Measurements from ENCODE around the gene DUOXA2. TPM values are rescaled to one million over a fixed set of nuclear protein-coding genes. Genes with fewer than 3 reads are reported as not detected.

The DUOXA2 gene
- total and polyA plus RNA-seq, 2 experiments from 2014 or later = not detected

DNA sequence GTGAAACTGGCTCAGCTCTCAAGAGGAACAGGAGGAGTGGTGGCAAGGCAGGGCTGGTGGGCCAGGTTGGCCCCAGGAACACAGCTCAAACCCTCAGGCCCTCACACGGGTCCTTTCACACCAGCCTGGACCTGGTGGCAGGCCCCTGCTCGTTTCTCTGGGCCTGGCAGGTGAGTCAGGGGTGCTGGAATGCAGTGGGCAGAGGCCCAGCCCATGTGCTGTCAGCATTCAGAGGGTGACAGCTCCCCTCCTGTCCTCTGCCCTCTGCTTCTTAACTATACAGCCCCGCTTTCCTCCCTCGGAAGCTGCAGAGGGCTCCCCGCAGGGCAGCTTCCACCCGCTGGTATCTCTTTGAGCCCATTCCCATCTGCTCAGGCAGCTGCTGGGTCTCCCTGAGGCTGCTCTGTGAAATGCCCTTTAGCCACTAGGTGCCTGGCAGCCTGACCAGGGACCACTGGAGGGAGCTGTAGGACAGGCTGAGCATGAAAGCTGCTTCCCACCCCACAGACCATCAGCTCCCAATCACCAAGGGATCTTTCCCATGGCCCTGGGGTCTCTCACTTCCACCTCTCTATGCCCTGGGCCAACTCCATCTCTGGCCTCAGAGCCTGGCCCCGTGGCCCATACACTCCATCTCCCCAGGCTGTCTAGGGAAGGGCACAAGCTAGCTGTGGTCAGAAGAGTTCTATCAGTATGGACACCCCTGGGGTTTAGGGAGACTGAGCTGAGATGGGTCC is 48.8 kb downstream of the DUOXA2 start:
- peak overlapping the region; percentile 37; the same call in 1 of the 2 replicates for H2AFZ ChIP-seq
- H3K9me2 ChIP-seq (ENCODE audit: insufficient read depth) = no peaks in the 10 kb centered on the region
- no peaks in the 10 kb centered on the region for H3K36me3 ChIP-seq (ENCODE audit: low read depth)
- whole genome bisulfite sequencing, 2 experiments (ENCODE audit: low coverage in 1 of 2, low lambda C conversion rate in 2 of 2, missing lambda C conversion rate in 2 of 2) = 18 to 21% methylated on average over 7 of the region's 7 CpGs
- in situ Hi-C loops (cut with MboI) = loop anchor here (10.0 kb wide), 1 partner anchor 242 kb away; a partner anchor contains a TSS
- no peaks in the 10 kb centered on the region; the same call in 1 of the 2 replicates for H3F3A ChIP-seq (ENCODE audit: insufficient read depth)
- H3K79me2 ChIP-seq (ENCODE audit: insufficient read depth) = no peaks in the 10 kb centered on the region
- H3K9ac ChIP-seq = peak overlapping the region; percentile 58
- TF ChIP-seq EZH2 (IDR thresholded peaks at IDR 0.05; ENCODE audit: insufficient read depth, poor library complexity, severe bottlenecking) = no peak
- no peak for TF ChIP-seq EZH2phosphoT487 (IDR thresholded peaks at IDR 0.05; ENCODE audit: insufficient read depth, low read depth)
- H3K4me3 ChIP-seq = no peak overlapping the region
- no peaks in the 10 kb centered on the region for H3K9me3 ChIP-seq (ENCODE audit: low read depth)
- no peaks in the 10 kb centered on the region for H4K20me1 ChIP-seq (ENCODE audit: insufficient read depth)
- H3K4me1 ChIP-seq (ENCODE audit: insufficient read depth) = peaks cover 12% of the 10 kb centered on the region
- peak overlapping the region; percentile 56 for H3K27ac ChIP-seq
- DNase-seq = peak; percentile 88
- H3K4me2 ChIP-seq (ENCODE audit: unreplicated experiment) = no peak overlapping the region
- no peaks in the 10 kb centered on the region for H3K27me3 ChIP-seq (replicated peaks; ENCODE audit: insufficient read depth)

GRCh38 chr15:45163508-45163856 is 49.4 kb downstream of the DUOXA2 start:
- WGBS, 2 experiments (ENCODE audit: low coverage in 1 of 2, low lambda C conversion rate in 2 of 2, missing lambda C conversion rate in 2 of 2) = 84 to 92% methylated on average over 9 of the region's 9 CpGs
- no peak for DNase-seq
- peak overlapping the region; percentile 56 for H3K27ac ChIP-seq

GRCh38 chr15:45164914-45165313 is 50.8 kb downstream of the DUOXA2 start:
- no peak overlapping the region for H3K27ac ChIP-seq
- H3K9ac ChIP-seq = no peak overlapping the region
- H4K20me1 ChIP-seq (ENCODE audit: insufficient read depth) = no peaks in the 10 kb centered on the region
- no peak overlapping the region for H2AFZ ChIP-seq
- no peaks in the 10 kb centered on the region; the same call in 1 of the 2 replicates for H3F3A ChIP-seq (ENCODE audit: insufficient read depth)
- WGBS, 2 experiments (ENCODE audit: low coverage in 1 of 2, low lambda C conversion rate in 2 of 2, missing lambda C conversion rate in 2 of 2) = 95 to 100% methylated on average over 1 of the region's 1 CpG
- H3K9me3 ChIP-seq (ENCODE audit: low read depth) = no peaks in the 10 kb centered on the region
- no peak for TF ChIP-seq EZH2phosphoT487 (IDR thresholded peaks at IDR 0.05; ENCODE audit: insufficient read depth, low read depth)
- no peak for TF ChIP-seq EZH2 (IDR thresholded peaks at IDR 0.05; ENCODE audit: insufficient read depth, poor library complexity, severe bottlenecking)
- no peaks in the 10 kb centered on the region for H3K9me2 ChIP-seq (ENCODE audit: insufficient read depth)
- H3K27me3 ChIP-seq (replicated peaks; ENCODE audit: insufficient read depth) = no peaks in the 10 kb centered on the region
- in situ Hi-C loops (cut with MboI) = loop anchor here (10.0 kb wide), 1 partner anchor 240 kb away; a partner anchor contains a TSS
- DNase-seq = no peak
- H3K79me2 ChIP-seq (ENCODE audit: insufficient read depth) = no peaks in the 10 kb centered on the region
- no peak overlapping the region for H3K4me3 ChIP-seq
- H3K4me2 ChIP-seq (ENCODE audit: unreplicated experiment) = no peak overlapping the region
- H3K4me1 ChIP-seq (ENCODE audit: insufficient read depth) = peaks cover 12% of the 10 kb centered on the region
- no peaks in the 10 kb centered on the region for H3K36me3 ChIP-seq (ENCODE audit: low read depth)

More at GRCh38 chr15:45163508-45163856, 49.4 kb downstream of the DUOXA2 start:
- Histone ChIP-seq H3K9me2 (ENCODE audit: insufficient read depth) (no peaks in the 10 kb centered on the region), H3K4me3 (no peak overlapping the region), H3K27me3 (replicated peaks; ENCODE audit: insufficient read depth) (no peaks in the 10 kb centered on the region), H3K9me3 (ENCODE audit: low read depth) (no peaks in the 10 kb centered on the region), H3K9ac (0 out of 2 replicates have a peak overlapping the region, but pooled peaks have one; percentile 58), H3K4me2 (ENCODE audit: unreplicated experiment) (no peak overlapping the region), H4K20me1 (ENCODE audit: insufficient read depth) (no peaks in the 10 kb centered on the region), H3K79me2 (ENCODE audit: insufficient read depth) (no peaks in the 10 kb centered on the region), H3K36me3 (ENCODE audit: low read depth) (no peaks in the 10 kb centered on the region), H3K4me1 (ENCODE audit: insufficient read depth) (peaks cover 12% of the 10 kb centered on the region), H3F3A (ENCODE audit: insufficient read depth) (no peaks in the 10 kb centered on the region; the same call in 1 of the 2 replicates), H2AFZ (peak overlapping the region; percentile 35; the same call in 1 of the 2 replicates)
- no peak for TF ChIP-seq EZH2phosphoT487 (IDR thresholded peaks at IDR 0.05; ENCODE audit: insufficient read depth, low read depth)
- TF ChIP-seq EZH2 (IDR thresholded peaks at IDR 0.05; ENCODE audit: insufficient read depth, poor library complexity, severe bottlenecking) = no peak
- in situ Hi-C loops (cut with MboI) = loop anchor here (10.0 kb wide), 1 partner anchor 241 kb away; a partner anchor contains a TSS

DNA sequence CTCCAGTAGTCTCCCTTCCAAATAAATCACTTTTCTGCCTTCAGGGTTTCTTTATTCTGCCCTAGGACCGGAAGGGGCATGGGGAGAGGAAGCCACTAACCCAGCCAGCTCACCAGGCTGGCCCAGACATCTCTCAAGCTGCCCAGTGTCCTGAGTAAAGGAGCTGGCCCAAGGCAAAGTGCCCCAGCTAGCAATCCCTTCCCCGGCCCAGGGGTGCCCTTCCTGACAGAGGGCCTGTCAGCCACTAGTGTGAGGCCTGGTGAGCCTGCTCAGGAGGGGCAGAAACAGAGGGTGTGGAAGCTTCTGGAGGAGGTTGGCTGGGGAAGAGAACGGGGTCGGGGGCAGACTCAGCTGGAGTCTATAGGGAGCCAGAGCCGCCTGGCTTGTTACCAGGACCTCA is 51.4 kb downstream of the DUOXA2 start:
- in situ Hi-C loops (cut with MboI) = loop anchor here (10.0 kb wide), 1 partner anchor 239 kb away; a partner anchor contains a TSS
- H3F3A ChIP-seq (ENCODE audit: insufficient read depth) = no peaks in the 10 kb centered on the region; the same call in 1 of the 2 replicates
- no peak for DNase-seq
- TF ChIP-seq EZH2phosphoT487 (IDR thresholded peaks at IDR 0.05; ENCODE audit: insufficient read depth, low read depth) = no peak
- TF ChIP-seq EZH2 (IDR thresholded peaks at IDR 0.05; ENCODE audit: insufficient read depth, poor library complexity, severe bottlenecking) = no peak
- no peaks in the 10 kb centered on the region for H3K79me2 ChIP-seq (ENCODE audit: insufficient read depth)
- no peak overlapping the region for H2AFZ ChIP-seq
- H3K4me2 ChIP-seq (ENCODE audit: unreplicated experiment) = no peak overlapping the region
- no peaks in the 10 kb centered on the region for H4K20me1 ChIP-seq (ENCODE audit: insufficient read depth)
- peaks cover 12% of the 10 kb centered on the region for H3K4me1 ChIP-seq (ENCODE audit: insufficient read depth)
- no peak overlapping the region for H3K9ac ChIP-seq
- no peak overlapping the region for H3K27ac ChIP-seq
- H3K9me3 ChIP-seq (ENCODE audit: low read depth) = no peaks in the 10 kb centered on the region
- no peaks in the 10 kb centered on the region for H3K27me3 ChIP-seq (replicated peaks; ENCODE audit: insufficient read depth)
- H3K4me3 ChIP-seq = no peak overlapping the region
- 64 to 83% methylated on average over 3 to 4 of the region's 5 CpGs for WGBS, 2 experiments (ENCODE audit: low coverage in 1 of 2, low lambda C conversion rate in 2 of 2, missing lambda C conversion rate in 2 of 2)
- H3K9me2 ChIP-seq (ENCODE audit: insufficient read depth) = no peaks in the 10 kb centered on the region
- H3K36me3 ChIP-seq (ENCODE audit: low read depth) = no peaks in the 10 kb centered on the region

All from GM23248 (cell line).